Sigmoid colon (tissue), 7 donors: ENCODE data around the gene FBXO48. TPM values are rescaled to one million over a fixed set of nuclear protein-coding genes. Genes with fewer than 3 reads are reported as not detected.

Experiments used
- DNase-seq: peaks from one replicate; pipeline ENCODE4 v3.0.0-alpha.2; 2019
- H3K27ac ChIP-seq, 4 donors: fragments of 200-600 bp; sonication (generic); one replicate each; pipeline ENCODE4 v1.5.1; 2016 to 2019; ENCODE audit warnings: mild to moderate bottlenecking in 1 of 4
- H3K27me3 ChIP-seq, 3 donors: fragments of 200-600 bp; sonication (generic); one replicate each; pipeline ENCODE4 v1.5.1; 2019; ENCODE audit warnings: mild to moderate bottlenecking in 1 of 3
- H3K36me3 ChIP-seq, 4 donors: fragments of 200-600 bp; sonication (generic); one replicate each; pipeline ENCODE4 v1.5.1; 2016 to 2019
- H3K4me1 ChIP-seq, 4 donors: fragments of 200-600 bp; sonication (generic); one replicate each; pipeline ENCODE4 v1.5.1; 2017 to 2019
- H3K4me3 ChIP-seq, 4 donors: fragments of 200-600 bp; sonication (generic); one replicate each; pipeline ENCODE4 v1.5.1; 2017 to 2019; ENCODE audit warnings: mild to moderate bottlenecking in 2 of 4, moderate library complexity in 1 of 4
- H3K9me3 ChIP-seq, 4 donors: fragments of 200-600 bp in 3 of 4; sonication (generic) in 3 of 4; one replicate each; pipeline versions ENCODE4 v1.5.1 to v1.6.1; 2013 to 2019
- CTCF ChIP-seq, 4 experiments: fragments of 450-650 bp in 3 of 4; fragments of 200-600 bp in 1 of 4; IDR thresholded peaks; one replicate each; pipeline ENCODE4 v1.5.1; 2016 to 2019; ENCODE audit warnings: antibody characterized with exemption in 4 of 4, mild to moderate bottlenecking in 3 of 4, moderate library complexity in 2 of 4
- EP300 ChIP-seq, 4 donors: sonication (generic); formaldehyde crosslinking; IDR thresholded peaks; one replicate each; pipeline ENCODE4 v1.6.1; 2017; ENCODE audit warnings: antibody characterized with exemption in 4 of 4
- POLR2A ChIP-seq, 2 donors: fragments of 450-650 bp; IDR thresholded peaks; one replicate each; pipeline ENCODE4 v1.6.1; 2016; ENCODE audit warnings: antibody characterized with exemption in 2 of 2, mild to moderate bottlenecking in 2 of 2, moderate library complexity in 2 of 2
- POLR2AphosphoS5 ChIP-seq, 4 donors: sonication (generic); formaldehyde crosslinking; IDR thresholded peaks; one replicate each; pipeline ENCODE4 v1.6.1; 2017; ENCODE audit warnings: antibody characterized with exemption in 4 of 4
- WGBS, 2 donors: extraction: QIAGEN DNeasy Blood & Tissue Kit; methylation state at CpG; one replicate each; pipeline ENCODE4 v1.1.7; 2013; 5-methylcytosine and 5-hydroxymethylcytosine counted together
- intact Hi-C: fragments of 100-400 bp; cut with DNase I; formaldehyde crosslinking; loops from one replicate; pipeline ENCODE4 v1.15.1; 2023
- polyA plus RNA-seq, 3 donors: library from polyadenylated mRNA; stranded (reverse); fragments of 200-250 nt; gene quantifications; one replicate each; pipeline ENCODE4 v1.2.3, GENCODE V29; 2013
- total RNA-seq, 4 donors: library from RNA; depleted of rRNA; stranded (reverse); fragments of >200 nt; gene quantifications; one replicate each; pipeline ENCODE4 v1.1.0, GENCODE V29; 2016
- donor health status: healthy with polysubstance abuse.
- donor health status: Bipolar disorder and iron deficiency.
- donor health status: healthy.

The FBXO48 gene
- total and polyA plus RNA-seq, 7 donors, result 0.55 to 1.2 (median 0.70) TPM

- Histone ChIP-seq H3K4me1 (peaks cover 0 to 10% (median 8%) of the 10 kb centered on the region in 4 donors), H3K27me3 (no peaks in the 10 kb centered on the region), H3K9me3 (no peaks in the 10 kb centered on the region), H3K27ac (no peak overlapping the region), H3K4me3 (no peak overlapping the region), H3K36me3 (no peaks in the 10 kb centered on the region)
- no peak for DNase-seq
- WGBS, 2 donors, result 93% methylated on average over 3 of the region's 3 CpGs
- intact Hi-C loops, result no loop called here
- no peak for TF ChIP-seq POLR2AphosphoS5 (IDR thresholded peaks at IDR 0.05)
- no peak for TF ChIP-seq POLR2A (IDR thresholded peaks at IDR 0.05)
These were observed 5.8 kb upstream of the FBXO48 start for GRCh38 chr2:68472796-68473414.

- 93 to 98% methylated on average over 2 of the region's 2 CpGs for WGBS, 2 donors
- intact Hi-C loops, result no loop called here
These were observed 4.3 kb upstream of the FBXO48 start for GRCh38 chr2:68471385-68471784.

GRCh38 chr2:68469935-68470334, 2.8 kb upstream of the FBXO48 start:
- H3K36me3 ChIP-seq, result no peaks in the 10 kb centered on the region
- intact Hi-C loops, result loop anchor here (5.0 to 10.0 kb wide), 3 partner anchors 247 to 1175 kb away; partner anchors contain the start of gene AAK1
- TF ChIP-seq POLR2A (IDR thresholded peaks at IDR 0.05) (no peak), POLR2AphosphoS5 (IDR thresholded peaks at IDR 0.05) (no peak), EP300 (IDR thresholded peaks at IDR 0.05) (no peak), CTCF (IDR thresholded peaks at IDR 0.05) (no peak)

More at GRCh38 chr2:68471385-68471784, 4.3 kb upstream of the FBXO48 start:
- no peak for DNase-seq
- Histone ChIP-seq H3K4me3 (no peak overlapping the region), H3K4me1 (peaks cover 0 to 12% (median 11%) of the 10 kb centered on the region in 4 donors), H3K27ac (no peak overlapping the region), H3K27me3 (no peaks in the 10 kb centered on the region), H3K9me3 (no peaks in the 10 kb centered on the region), H3K36me3 (no peaks in the 10 kb centered on the region)
- TF ChIP-seq CTCF (IDR thresholded peaks at IDR 0.05), result no peak
- no peak for TF ChIP-seq POLR2AphosphoS5 (IDR thresholded peaks at IDR 0.05)
- TF ChIP-seq EP300 (IDR thresholded peaks at IDR 0.05), result no peak

GRCh38 chr2:68468801-68469200, 1.7 kb upstream of the FBXO48 start:
- 46 to 87% methylated on average over 2 of the region's 2 CpGs for WGBS, 2 donors
- intact Hi-C loops, result loop anchor here (5.0 to 10.0 kb wide), 3 partner anchors 248 to 1176 kb away; partner anchors contain the start of gene AAK1
- TF ChIP-seq CTCF (IDR thresholded peaks at IDR 0.05), result no peak
- TF ChIP-seq POLR2AphosphoS5 (IDR thresholded peaks at IDR 0.05), result no peak
- TF ChIP-seq EP300 (IDR thresholded peaks at IDR 0.05), result no peak
- TF ChIP-seq POLR2A (IDR thresholded peaks at IDR 0.05), result no peak
- DNase-seq, result no peak
- Histone ChIP-seq H3K27me3 (no peaks in the 10 kb centered on the region), H3K9me3 (no peaks in the 10 kb centered on the region), H3K36me3 (no peaks in the 10 kb centered on the region), H3K27ac (no peak overlapping the region), H3K4me1 (peaks cover 0 to 19% (median 18%) of the 10 kb centered on the region in 4 donors), H3K4me3 (no peak overlapping the region)

More at GRCh38 chr2:68469935-68470334, 2.8 kb upstream of the FBXO48 start:
- H3K4me3 ChIP-seq, result no peak overlapping the region
- WGBS, 2 donors, result 20 to 72% methylated on average over 1 of the region's 1 CpG
- H3K4me1 ChIP-seq, result peaks cover 0 to 19% (median 18%) of the 10 kb centered on the region in 4 donors
- no peaks in the 10 kb centered on the region for H3K27me3 ChIP-seq
- no peak for DNase-seq
- H3K27ac ChIP-seq, result no peak overlapping the region
- no peaks in the 10 kb centered on the region for H3K9me3 ChIP-seq

GRCh38 chr2:68466778-68467076, 367 bp downstream of the FBXO48 start:
- WGBS, 2 donors, result 0% methylated on average over 18 of the region's 18 CpGs
- no peak for TF ChIP-seq POLR2AphosphoS5 (IDR thresholded peaks at IDR 0.05)
- no peak for DNase-seq
- peaks cover 0 to 25% (median 18%) of the 10 kb centered on the region in 4 donors for H3K4me1 ChIP-seq
- H3K9me3 ChIP-seq, result no peaks in the 10 kb centered on the region
- no peaks in the 10 kb centered on the region for H3K36me3 ChIP-seq
- peak overlapping the region; percentile 83 to 93 (median 88) for H3K27ac ChIP-seq
- no peaks in the 10 kb centered on the region for H3K27me3 ChIP-seq
- H3K4me3 ChIP-seq, result peak overlapping the region; percentile 69 to 90 (median 78)
- intact Hi-C loops, result loop anchor here (5.0 to 10.0 kb wide), 3 partner anchors 251 to 1178 kb away; partner anchors contain the start of gene AAK1
